ENCODE data around the gene MINK1. TPM values are rescaled to one million over a fixed set of nuclear protein-coding genes. Genes with fewer than 3 reads are reported as not detected.

Gene MINK1
- polyA plus RNA-seq (ENCODE audit: insufficient read length in 12 of 12) = 10 to 100 TPM in 11 of 12 donors, not detected in 1; 21.5 to 61.5 (median 28.0) TPM
- long read RNA-seq, donor 1, full-length matches to known transcripts = 1 of 41 reads
- long read RNA-seq, donor 1, partial matches to known transcripts = 40 of 41 reads
- long read RNA-seq, donor 1, other reads (novel, unspliced or antisense) = 0 of 41 reads
- long read RNA-seq, donor 2 = 0 reads
- long read RNA-seq, donor 3 = 0 reads
- long read RNA-seq, donor 4 = 0 reads
- long read RNA-seq, donor 5, partial matches to known transcripts = 11 of 11 reads
- long read RNA-seq, donor 5, other reads (novel, unspliced or antisense) = 0 of 11 reads
- long read RNA-seq, donor 6, partial matches to known transcripts = 0 of 2 reads
- long read RNA-seq, donor 6, other reads (novel, unspliced or antisense) = 0 of 2 reads
- long read RNA-seq, donor 7, partial matches to known transcripts = 0 of 1 reads
- long read RNA-seq, donor 7, other reads (novel, unspliced or antisense) = 0 of 1 reads
- long read RNA-seq, donor 8, partial matches to known transcripts = 9 of 9 reads
- long read RNA-seq, donor 8, other reads (novel, unspliced or antisense) = 0 of 9 reads
- long read RNA-seq, donor 9, full-length matches to known transcripts = 1 of 1 reads
- long read RNA-seq, donor 9, partial matches to known transcripts = 0 of 1 reads
- long read RNA-seq, donor 9, other reads (novel, unspliced or antisense) = 0 of 1 reads
- long read RNA-seq, donor 10, full-length matches to known transcripts = 1 of 1 reads
- long read RNA-seq, donor 10, partial matches to known transcripts = 0 of 1 reads
- long read RNA-seq, donor 10, other reads (novel, unspliced or antisense) = 0 of 1 reads
- long read RNA-seq, donor 11 = 0 reads

DNA sequence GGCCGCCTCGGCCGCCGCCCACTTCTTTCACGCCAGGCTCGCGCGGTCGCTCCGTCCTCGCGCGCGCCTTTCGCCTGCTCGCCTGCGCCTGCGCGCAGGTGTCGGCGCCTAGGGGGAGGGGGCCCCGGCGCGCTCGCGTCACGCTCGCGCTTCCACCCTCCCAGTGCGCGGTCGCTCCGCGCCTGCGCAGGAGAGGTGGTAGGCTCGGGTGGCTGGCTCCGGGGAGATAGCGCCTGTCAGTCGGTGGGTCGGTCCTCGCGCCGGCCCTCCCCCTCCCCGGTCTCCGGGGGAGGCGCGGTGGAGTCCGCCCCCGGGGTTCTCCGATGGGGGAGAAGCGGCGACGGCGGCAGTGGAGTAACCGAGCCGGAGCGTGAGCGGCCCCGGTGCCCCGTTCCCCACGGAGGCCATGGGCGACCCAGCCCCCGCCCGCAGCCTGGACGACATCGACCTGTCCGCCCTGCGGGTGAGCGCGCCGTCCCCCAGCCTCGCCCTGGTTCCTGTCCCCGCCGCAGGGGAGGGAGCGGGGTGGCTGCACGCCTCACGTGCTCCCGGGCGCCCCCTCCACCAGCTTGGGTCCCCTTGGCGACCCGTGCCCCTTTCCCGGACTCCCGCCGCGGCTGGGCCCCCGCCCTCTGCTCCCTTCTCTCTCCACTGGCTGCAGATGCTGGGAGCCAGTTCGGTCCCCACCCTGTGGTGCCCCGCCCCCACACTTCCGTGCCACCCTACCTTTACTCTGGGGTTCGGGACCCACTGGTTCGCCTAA lies at the start of gene MINK1:
Gene MINK1, plus strand, starts transcription at position 163 of the 763 bp plus-strand sequence. Its CDS starts 244 bp downstream, at position 407.
- DNase-seq = peak; percentile 96

DNA sequence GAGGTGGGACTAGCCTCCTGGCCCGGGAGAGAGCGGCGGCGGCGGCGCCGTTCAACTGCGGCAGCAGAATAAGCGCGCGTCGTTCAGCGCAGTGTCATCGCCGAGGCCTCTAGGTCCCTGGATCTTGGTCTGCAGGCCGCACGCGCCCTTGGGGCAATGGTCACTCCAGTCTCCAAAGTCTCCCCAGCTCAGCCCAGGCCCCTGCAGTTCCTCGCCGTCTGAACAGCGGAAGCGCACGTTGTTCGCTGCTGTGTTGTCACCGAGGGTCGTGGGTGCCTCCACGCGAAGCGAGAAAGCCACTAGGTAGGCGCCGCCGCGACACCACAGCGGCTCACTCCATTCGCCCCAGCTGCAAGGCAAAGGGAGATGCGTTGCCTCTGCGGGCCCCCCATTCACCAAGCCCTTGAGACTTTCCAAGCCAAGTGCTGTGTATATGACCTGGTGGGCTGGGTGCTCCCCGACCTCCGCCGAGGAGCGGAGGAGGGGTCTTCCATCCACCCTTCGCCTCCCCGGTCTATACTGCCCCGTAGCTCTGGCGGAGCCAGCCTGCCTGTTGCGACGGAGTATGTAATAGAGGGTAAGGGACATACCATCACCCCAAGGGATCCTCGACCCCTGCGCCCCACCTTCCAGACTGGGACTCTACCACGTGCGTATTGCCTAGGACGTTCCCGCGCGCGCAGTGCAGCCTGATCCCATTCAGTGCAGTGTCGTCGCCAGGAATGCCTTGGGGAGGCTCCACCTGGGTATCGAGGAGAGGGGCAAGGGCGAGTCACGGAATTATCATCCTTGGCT lies 47.6 kb upstream of the MINK1 start:
- no peak for DNase-seq

- no peak for DNase-seq
These were observed 47.0 kb upstream of the MINK1 start, which contains the start of gene VMO1 for GRCh38 chr17:4786106-4786511. Gene VMO1 (minus strand): TSS chr17:4786364. CDS start chr17:4786352, 12 bp downstream.

- no peak for DNase-seq
These were observed 46.6 kb upstream of the MINK1 start for GRCh38 chr17:4786516-4786915.

DNA sequence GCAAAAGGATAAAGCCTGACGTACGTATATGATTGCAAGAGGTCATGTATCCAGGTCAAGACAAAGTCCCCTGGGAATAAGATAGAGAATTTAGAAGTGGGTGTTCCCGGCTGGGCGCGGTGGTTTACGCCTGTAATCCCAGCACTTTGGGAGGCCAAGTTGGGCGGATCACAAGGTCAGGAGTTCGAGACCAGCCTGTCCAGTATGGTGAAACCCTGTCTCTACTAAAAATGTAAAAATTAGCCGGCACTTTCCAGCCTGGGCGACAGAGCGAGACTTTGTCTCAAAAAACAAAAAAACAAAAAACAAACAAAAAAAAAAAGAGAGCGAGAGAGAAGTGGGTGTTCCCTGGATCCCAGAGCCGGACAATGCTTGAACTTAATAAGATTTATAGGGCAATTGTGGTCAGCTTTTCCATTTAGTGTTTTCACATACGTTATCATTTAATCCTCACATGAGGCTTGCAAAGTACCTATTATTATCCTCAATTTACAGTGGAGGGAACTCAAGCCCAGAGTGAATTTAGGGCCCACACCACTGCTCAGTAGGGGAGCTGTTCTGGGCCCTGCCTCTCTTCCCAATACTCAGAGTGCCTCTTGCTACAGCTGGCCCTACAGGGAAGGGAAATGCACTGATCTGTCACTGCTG lies 44.9 kb upstream of the MINK1 start:
- DNase-seq = no peak

GRCh38 chr17:4788807-4789700 lies 44.1 kb upstream of the MINK1 start, which contains the start of gene GLTPD2:
Gene GLTPD2 (plus strand): TSS chr17:4788964. CDS start chr17:4789012, 48 bp downstream.
- DNase-seq = no peak

DNA sequence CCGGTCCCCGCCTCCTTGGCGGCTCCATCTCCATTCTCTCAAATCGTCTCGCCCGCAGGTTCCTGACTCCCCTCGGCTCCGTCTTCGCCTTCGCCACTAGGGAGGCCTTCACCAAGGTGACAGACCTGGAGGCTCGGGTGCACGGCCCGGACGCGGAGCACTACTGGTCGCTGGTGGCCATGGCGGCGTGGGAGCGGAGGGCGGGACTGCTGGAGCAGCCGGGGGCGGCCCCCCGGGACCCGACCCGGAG lies 43.5 kb upstream of the MINK1 start:
- DNase-seq = no peak

DNA sequence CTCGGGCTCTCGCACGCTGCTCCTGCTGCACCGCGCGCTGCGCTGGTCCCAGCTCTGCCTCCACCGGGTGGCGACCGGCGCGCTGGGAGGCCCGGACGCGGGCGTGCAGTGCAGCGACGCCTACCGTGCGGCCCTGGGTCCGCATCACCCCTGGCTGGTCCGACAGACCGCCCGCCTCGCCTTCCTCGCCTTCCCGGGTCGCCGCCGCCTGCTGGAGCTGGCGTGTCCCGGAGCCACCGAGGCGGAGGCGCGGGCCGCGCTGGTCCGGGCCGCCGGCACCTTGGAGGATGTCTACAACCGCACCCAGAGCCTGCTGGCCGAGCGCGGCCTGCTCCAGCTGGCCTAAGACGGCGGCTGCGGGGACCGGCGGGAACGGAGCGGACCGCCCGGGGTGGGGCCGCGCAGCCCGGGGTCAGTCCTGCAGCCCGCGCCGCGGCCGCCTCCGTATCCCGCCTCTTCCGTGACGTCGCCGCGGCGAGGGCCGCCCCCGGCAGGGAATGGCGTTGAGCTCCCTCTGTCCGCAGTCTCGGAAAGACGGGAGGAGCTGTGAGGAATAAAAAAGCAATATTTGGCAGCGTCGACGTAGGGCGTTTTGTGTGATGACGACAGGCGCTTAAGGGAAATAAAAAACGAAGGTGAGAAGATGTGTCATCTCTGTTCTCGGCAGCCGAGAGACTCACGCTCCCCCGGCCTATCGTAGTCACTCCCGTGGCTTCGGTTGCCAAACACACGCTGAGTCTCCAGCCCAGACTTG lies 43.0 kb upstream of the MINK1 start:
- DNase-seq = peak; percentile 91

DNA sequence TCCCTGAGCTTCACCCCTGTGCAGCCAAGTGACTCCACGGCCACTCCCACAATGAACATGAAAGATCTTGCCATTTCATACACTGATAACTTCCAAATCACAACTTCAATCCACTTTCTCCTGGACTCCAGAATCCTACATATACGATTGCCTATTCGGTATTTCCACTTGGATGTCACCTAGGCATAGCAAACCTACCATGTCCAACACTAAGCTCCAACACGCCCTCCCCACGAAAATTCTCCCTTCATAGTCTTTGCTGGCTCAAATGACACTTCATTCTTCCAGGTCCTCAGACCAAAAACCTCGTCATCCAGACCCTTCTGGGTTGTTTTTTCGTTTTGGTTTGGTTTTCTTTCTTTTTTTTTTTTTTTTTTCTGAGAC lies 42.4 kb upstream of the MINK1 start:
- DNase-seq = no peak

DNA sequence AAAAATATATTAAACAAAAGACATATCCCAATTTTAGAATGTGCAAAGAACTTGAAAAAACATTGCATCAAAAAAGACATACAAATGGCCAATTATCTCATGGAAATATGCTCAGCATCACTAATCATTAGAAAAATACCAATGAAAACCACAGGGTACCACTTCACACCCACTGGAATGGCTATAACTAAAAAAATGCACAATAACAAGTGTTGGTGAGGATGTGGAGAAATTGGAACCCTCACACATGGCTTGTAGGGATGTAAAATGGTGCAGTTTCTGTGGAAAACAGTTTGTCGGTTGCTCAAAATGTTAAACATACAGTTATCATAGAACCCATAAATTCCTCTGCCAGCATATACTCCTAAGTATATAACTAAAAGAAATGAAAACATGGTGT lies 38.0 kb upstream of the MINK1 start:
- DNase-seq = no peak

GRCh38 chr17:4796552-4796920 lies 36.6 kb upstream of the MINK1 start:
- no peak for DNase-seq

- no peak for DNase-seq
These were observed 32.5 kb upstream of the MINK1 start for GRCh38 chr17:4800462-4801196.

- no peak for DNase-seq
These were observed 30.9 kb upstream of the MINK1 start, which contains the start of gene C17orf114 for GRCh38 chr17:4802228-4802627. Gene C17orf114 (minus strand): TSS chr17:4802328.

- no peak for DNase-seq
These were observed 26.7 kb upstream of the MINK1 start for GRCh38 chr17:4806456-4806776.

- peak; percentile 76 for DNase-seq
These were observed 26.1 kb upstream of the MINK1 start, which contains the start of gene PLD2 for GRCh38 chr17:4806777-4807604. Gene PLD2 (plus strand): TSS chr17:4807152. CDS start chr17:4807773, 621 bp downstream.

- no peak for DNase-seq
These were observed 25.3 kb upstream of the MINK1 start for GRCh38 chr17:4807605-4808377.
